GM23248 (cell line): ENCODE measurements around the gene FBP2. TPM values are rescaled to one million over a fixed set of nuclear protein-coding genes. Genes with fewer than 3 reads are reported as not detected.

ENCODE experiments used
- DNase-seq: peaks from one replicate; pipeline ENCODE4 v3.0.0-alpha.2; 2015
- H2AFZ ChIP-seq: fragments of 200-600 bp; sonication (generic); 2 replicates; pipeline ENCODE4 v1.6.1; 2016; ENCODE audit warnings: antibody characterized with exemption
- H3F3A ChIP-seq: fragments of 200-600 bp; sonication (generic); 2 replicates; pipeline ENCODE4 v1.6.1; 2016; ENCODE audit warnings: mild to moderate bottlenecking, antibody characterized with exemption, mixed run types; ENCODE audit not compliant: insufficient read depth
- H3K27ac ChIP-seq: fragments of 200-600 bp; sonication (generic); 2 replicates; pipeline ENCODE4 v1.5.1; 2016; ENCODE audit warnings: mild to moderate bottlenecking
- H3K27me3 ChIP-seq: fragments of 200-600 bp; sonication (generic); replicated peaks from 2 replicates; pipeline ENCODE4 v1.6.1; 2016; ENCODE audit warnings: mild to moderate bottlenecking; ENCODE audit not compliant: insufficient read depth
- H3K36me3 ChIP-seq: fragments of 200-600 bp; sonication (generic); 2 replicates; pipeline ENCODE4 v1.6.1; 2016; ENCODE audit warnings: low read depth, mild to moderate bottlenecking
- H3K4me1 ChIP-seq: fragments of 200-600 bp; sonication (generic); 2 replicates; pipeline ENCODE4 v1.6.1; 2016; ENCODE audit warnings: mild to moderate bottlenecking; ENCODE audit not compliant: insufficient read depth
- H3K4me2 ChIP-seq: fragments of 200-600 bp; sonication (generic); one replicate; pipeline ENCODE4 v1.6.1; 2016; ENCODE audit warnings: mild to moderate bottlenecking; ENCODE audit not compliant: unreplicated experiment
- H3K4me3 ChIP-seq: fragments of 200-600 bp; sonication (generic); 2 replicates; pipeline ENCODE4 v1.5.1; 2016; ENCODE audit warnings: mild to moderate bottlenecking
- H3K79me2 ChIP-seq: fragments of 200-600 bp; sonication (generic); 2 replicates; pipeline ENCODE4 v1.6.1; 2016; ENCODE audit warnings: mild to moderate bottlenecking; ENCODE audit not compliant: insufficient read depth
- H3K9ac ChIP-seq: fragments of 200-600 bp; sonication (generic); 2 replicates; pipeline ENCODE4 v1.6.1; 2016; ENCODE audit warnings: mild to moderate bottlenecking
- H3K9me2 ChIP-seq: fragments of 200-600 bp; sonication (generic); 2 replicates; pipeline ENCODE4 v1.6.1; 2016; ENCODE audit warnings: mixed run types, mild to moderate bottlenecking, moderate library complexity; ENCODE audit not compliant: insufficient read depth
- H3K9me3 ChIP-seq: fragments of 200-600 bp; sonication (generic); one replicate; pipeline ENCODE4 v1.6.1; 2017; ENCODE audit warnings: low read depth
- H4K20me1 ChIP-seq: fragments of 200-600 bp; sonication (generic); 2 replicates; pipeline ENCODE4 v1.6.0; 2016; ENCODE audit not compliant: insufficient read depth
- EZH2 ChIP-seq: fragments of 200-600 bp; sonication (generic); IDR thresholded peaks from 2 replicates; pipeline ENCODE4 v1.6.1; 2018; ENCODE audit warnings: antibody characterized with exemption, mild to moderate bottlenecking; ENCODE audit not compliant: insufficient read depth, poor library complexity, severe bottlenecking
- EZH2phosphoT487 ChIP-seq: fragments of 200-600 bp; sonication (generic); IDR thresholded peaks from 2 replicates; pipeline ENCODE4 v1.6.1; 2018; ENCODE audit warnings: antibody characterized with exemption, moderate library complexity, mild to moderate bottlenecking, low read depth; ENCODE audit not compliant: insufficient read depth
- WGBS, 2 experiments: methylation state at CpG; one replicate each; pipeline ENCODE4 v1.1.6; 2015 to 2017; ENCODE audit warnings: low lambda C conversion rate in 2 of 2, low coverage in 1 of 2; ENCODE audit errors: missing lambda C conversion rate in 2 of 2; 5-methylcytosine and 5-hydroxymethylcytosine counted together
- in situ Hi-C: fragments of 300-500 bp; cut with MboI; formaldehyde crosslinking; loops from 2 replicates; pipeline ENCODE4 v1.15.0; 2020
- polyA plus RNA-seq: library from polyadenylated mRNA; unstranded; fragments of >200 nt; fragmentation: Nextera tagmentation; extraction: Ambion mirVana; gene quantifications from 2 replicates; pipeline ENCODE4 v1.2.1, GENCODE V29; 2016
- total RNA-seq: library from RNA; depleted of rRNA; stranded (reverse); fragments of >200 nt; shearing (Covaris generic); gene quantifications from 2 replicates; pipeline ENCODE4 v1.2.3, GENCODE V29; 2014

FBP2 gene
- total and polyA plus RNA-seq, 2 experiments from 2014 or later: not detected

GRCh38 chr9:94623253-94623652, 29.6 kb upstream of the FBP2 start:
- H3F3A ChIP-seq: no peaks in the 10 kb centered on the region
- no peak overlapping the region for H3K4me2 ChIP-seq
- H3K4me1 ChIP-seq: no peaks in the 10 kb centered on the region
- no peaks in the 10 kb centered on the region for H3K9me3 ChIP-seq
- no peak overlapping the region for H3K4me3 ChIP-seq
- no peak overlapping the region for H2AFZ ChIP-seq
- in situ Hi-C loops: no loop called here
- no peak overlapping the region for H3K27ac ChIP-seq
- TF ChIP-seq EZH2phosphoT487: no peak
- TF ChIP-seq EZH2: no peak
- no peak overlapping the region for H3K9ac ChIP-seq
- H3K9me2 ChIP-seq: no peaks in the 10 kb centered on the region
- H4K20me1 ChIP-seq: no peaks in the 10 kb centered on the region
- H3K27me3 ChIP-seq: peaks cover 3% of the 10 kb centered on the region; the same call in 1 of the 2 replicates
- peak; percentile 17 for DNase-seq
- no peaks in the 10 kb centered on the region for H3K36me3 ChIP-seq
- H3K79me2 ChIP-seq: no peaks in the 10 kb centered on the region
- WGBS, 2 experiments: 62 to 63% methylated on average over 9 of the region's 9 CpGs

GRCh38 chr9:94622087-94622800, 28.6 kb upstream of the FBP2 start:
- no peaks in the 10 kb centered on the region for H3F3A ChIP-seq
- no peaks in the 10 kb centered on the region for H3K4me1 ChIP-seq
- in situ Hi-C loops: no loop called here
- no peak overlapping the region for H3K4me2 ChIP-seq
- H4K20me1 ChIP-seq: no peaks in the 10 kb centered on the region
- H3K9me2 ChIP-seq: no peaks in the 10 kb centered on the region
- no peak for TF ChIP-seq EZH2
- TF ChIP-seq EZH2phosphoT487: no peak
- H3K9me3 ChIP-seq: no peaks in the 10 kb centered on the region
- no peak overlapping the region for H3K27ac ChIP-seq
- no peak overlapping the region for H2AFZ ChIP-seq
- H3K27me3 ChIP-seq: peaks cover 8% of the 10 kb centered on the region; the same call in 1 of the 2 replicates
- no peaks in the 10 kb centered on the region for H3K79me2 ChIP-seq
- 71 to 77% methylated on average over 19 of the region's 19 CpGs for WGBS, 2 experiments
- H3K4me3 ChIP-seq: no peak overlapping the region
- H3K36me3 ChIP-seq: no peaks in the 10 kb centered on the region
- no peak overlapping the region for H3K9ac ChIP-seq
- DNase-seq: no peak

- in situ Hi-C loops: no loop called here
- TF ChIP-seq EZH2phosphoT487: no peak
- no peak for TF ChIP-seq EZH2
Observed at GRCh38 chr9:94619026-94619425, 25.4 kb upstream of the FBP2 start.

GRCh38 chr9:94613003-94613402, 19.4 kb upstream of the FBP2 start:
- no peak for TF ChIP-seq EZH2
- no peak for TF ChIP-seq EZH2phosphoT487
- no peak overlapping the region for H3K9ac ChIP-seq
- 50 to 58% methylated on average over 3 of the region's 3 CpGs for WGBS, 2 experiments
- DNase-seq: no peak
- in situ Hi-C loops: no loop called here
- H3K9me3 ChIP-seq: no peaks in the 10 kb centered on the region
- no peaks in the 10 kb centered on the region for H3K36me3 ChIP-seq
- H3K4me1 ChIP-seq: no peaks in the 10 kb centered on the region
- H3K79me2 ChIP-seq: no peaks in the 10 kb centered on the region
- H3K27me3 ChIP-seq: peaks cover 36% of the 10 kb centered on the region
- no peak overlapping the region for H2AFZ ChIP-seq
- no peak overlapping the region for H3K4me3 ChIP-seq
- H3F3A ChIP-seq: no peaks in the 10 kb centered on the region
- no peaks in the 10 kb centered on the region for H4K20me1 ChIP-seq
- H3K27ac ChIP-seq: no peak overlapping the region
- H3K9me2 ChIP-seq: no peaks in the 10 kb centered on the region
- H3K4me2 ChIP-seq: no peak overlapping the region

More at GRCh38 chr9:94619026-94619425, 25.4 kb upstream of the FBP2 start:
- H3K4me3 ChIP-seq: no peak overlapping the region
- H2AFZ ChIP-seq: no peak overlapping the region
- no peak overlapping the region for H3K4me2 ChIP-seq
- no peak overlapping the region for H3K9ac ChIP-seq
- no peaks in the 10 kb centered on the region for H3F3A ChIP-seq
- H3K79me2 ChIP-seq: no peaks in the 10 kb centered on the region
- H3K9me3 ChIP-seq: no peaks in the 10 kb centered on the region
- H3K9me2 ChIP-seq: no peaks in the 10 kb centered on the region
- no peak for DNase-seq
- H3K27me3 ChIP-seq: peaks cover 8% of the 10 kb centered on the region; the same call in 1 of the 2 replicates
- 14 to 15% methylated on average over 4 of the region's 4 CpGs for WGBS, 2 experiments
- no peaks in the 10 kb centered on the region for H3K4me1 ChIP-seq
- no peaks in the 10 kb centered on the region for H3K36me3 ChIP-seq
- H4K20me1 ChIP-seq: no peaks in the 10 kb centered on the region
- H3K27ac ChIP-seq: no peak overlapping the region

GRCh38 chr9:94612071-94612470, 18.4 kb upstream of the FBP2 start:
- peaks cover 40% of the 10 kb centered on the region for H3K27me3 ChIP-seq
- H3K4me3 ChIP-seq: no peak overlapping the region
- no peak overlapping the region for H3K9ac ChIP-seq
- TF ChIP-seq EZH2phosphoT487 (no peak), EZH2 (no peak)
- no peaks in the 10 kb centered on the region for H3K36me3 ChIP-seq
- in situ Hi-C loops: no loop called here
- no peak overlapping the region for H2AFZ ChIP-seq
- H3K9me2 ChIP-seq: no peaks in the 10 kb centered on the region
- no peak for DNase-seq
- H3K4me1 ChIP-seq: no peaks in the 10 kb centered on the region
- 56 to 57% methylated on average over 7 of the region's 7 CpGs for WGBS, 2 experiments
- H3K79me2 ChIP-seq: no peaks in the 10 kb centered on the region
- no peak overlapping the region for H3K4me2 ChIP-seq
- no peaks in the 10 kb centered on the region for H4K20me1 ChIP-seq
- no peaks in the 10 kb centered on the region for H3K9me3 ChIP-seq
- H3F3A ChIP-seq: no peaks in the 10 kb centered on the region
- H3K27ac ChIP-seq: no peak overlapping the region
